ENCODE results near the gene PODN.

PODN gene

DNA sequence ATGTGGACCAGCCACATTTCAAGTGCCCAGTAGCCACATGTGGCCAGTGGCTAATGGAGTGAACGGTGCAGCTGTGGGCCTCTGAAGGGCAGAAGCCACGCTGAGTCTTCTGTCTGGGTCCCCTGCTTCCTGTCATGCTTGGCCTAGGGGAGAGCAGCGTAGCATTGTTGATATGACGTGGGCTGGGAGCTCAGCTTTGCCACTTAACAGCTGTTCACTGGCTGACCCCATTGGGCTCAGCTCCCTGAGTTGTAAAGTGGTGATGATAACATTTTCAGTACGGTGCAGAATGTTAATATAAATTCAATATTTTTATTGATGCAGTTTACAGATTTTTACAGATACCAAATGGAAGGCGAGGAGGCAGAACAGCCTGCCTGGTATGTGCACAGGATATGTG, 4.5 kb downstream of the PODN start:
- no peak overlapping the region for H3K4me3 ChIP-seq (ENCODE audit: low read depth, low read length)
- no peak for DNase-seq
- TF ChIP-seq, protein P1, sequence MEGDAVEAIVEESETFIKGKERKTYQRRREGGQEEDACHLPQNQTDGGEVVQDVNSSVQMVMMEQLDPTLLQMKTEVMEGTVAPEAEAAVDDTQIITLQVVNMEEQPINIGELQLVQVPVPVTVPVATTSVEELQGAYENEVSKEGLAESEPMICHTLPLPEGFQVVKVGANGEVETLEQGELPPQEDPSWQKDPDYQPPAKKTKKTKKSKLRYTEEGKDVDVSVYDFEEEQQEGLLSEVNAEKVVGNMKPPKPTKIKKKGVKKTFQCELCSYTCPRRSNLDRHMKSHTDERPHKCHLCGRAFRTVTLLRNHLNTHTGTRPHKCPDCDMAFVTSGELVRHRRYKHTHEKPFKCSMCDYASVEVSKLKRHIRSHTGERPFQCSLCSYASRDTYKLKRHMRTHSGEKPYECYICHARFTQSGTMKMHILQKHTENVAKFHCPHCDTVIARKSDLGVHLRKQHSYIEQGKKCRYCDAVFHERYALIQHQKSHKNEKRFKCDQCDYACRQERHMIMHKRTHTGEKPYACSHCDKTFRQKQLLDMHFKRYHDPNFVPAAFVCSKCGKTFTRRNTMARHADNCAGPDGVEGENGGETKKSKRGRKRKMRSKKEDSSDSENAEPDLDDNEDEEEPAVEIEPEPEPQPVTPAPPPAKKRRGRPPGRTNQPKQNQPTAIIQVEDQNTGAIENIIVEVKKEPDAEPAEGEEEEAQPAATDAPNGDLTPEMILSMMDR (IDR thresholded peaks at IDR 0.05; ENCODE audit: low read depth, low read length) = no peak
- H3K9me3 ChIP-seq = no peaks in the 10 kb centered on the region
- no peaks in the 10 kb centered on the region for H3K27me3 ChIP-seq
- H3K36me3 ChIP-seq = no peaks in the 10 kb centered on the region
- H3K4me1 ChIP-seq = no peaks in the 10 kb centered on the region

- no peaks in the 10 kb centered on the region for H3K4me1 ChIP-seq
- no peaks in the 10 kb centered on the region for H3K27me3 ChIP-seq
- DNase-seq = no peak
Observed at GRCh38 chr1:53066891-53067738, 5.1 kb downstream of the PODN start.

DNA sequence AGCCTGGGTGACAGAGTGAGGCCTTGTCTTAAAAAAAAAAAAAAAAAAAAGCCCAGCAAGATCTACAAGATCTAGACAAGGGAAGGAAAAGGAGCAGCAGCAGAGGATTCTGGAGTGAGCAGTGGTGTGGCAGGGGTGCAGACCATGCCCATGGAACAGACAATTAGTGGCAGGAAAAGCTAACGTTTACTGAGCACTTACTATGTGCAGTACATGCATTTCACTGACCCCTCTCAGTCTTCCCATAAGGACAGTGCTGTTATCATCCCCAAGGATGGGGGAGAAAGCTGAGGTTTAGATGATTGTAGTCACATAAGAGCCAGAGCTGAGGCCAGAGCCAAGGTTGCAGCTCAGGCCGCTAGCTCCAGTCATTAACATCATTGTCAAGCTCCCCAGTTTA, 5.9 kb downstream of the PODN start:
- no peaks in the 10 kb centered on the region for H3K9me3 ChIP-seq
- no peak overlapping the region for H3K4me3 ChIP-seq (ENCODE audit: low read depth, low read length)
- TF ChIP-seq, protein P1 (IDR thresholded peaks at IDR 0.05; ENCODE audit: low read depth, low read length) = no peak
- no peaks in the 10 kb centered on the region for H3K27me3 ChIP-seq
- DNase-seq = no peak
- no peaks in the 10 kb centered on the region for H3K36me3 ChIP-seq
- no peaks in the 10 kb centered on the region for H3K4me1 ChIP-seq

More at GRCh38 chr1:53066891-53067738, 5.1 kb downstream of the PODN start:
- no peaks in the 10 kb centered on the region for H3K9me3 ChIP-seq
- no peaks in the 10 kb centered on the region for H3K36me3 ChIP-seq
- no peak overlapping the region for H3K4me3 ChIP-seq (ENCODE audit: low read depth, low read length)
- TF ChIP-seq, protein P1 (IDR thresholded peaks at IDR 0.05; ENCODE audit: low read depth, low read length) = no peak

GRCh38 chr1:53068314-53069099, 6.5 kb downstream of the PODN start:
- Histone ChIP-seq H3K27me3 (no peaks in the 10 kb centered on the region), H3K36me3 (no peaks in the 10 kb centered on the region), H3K4me1 (no peaks in the 10 kb centered on the region), H3K4me3 (ENCODE audit: low read depth, low read length) (no peak overlapping the region), H3K9me3 (no peaks in the 10 kb centered on the region)
- TF ChIP-seq, protein P1 (IDR thresholded peaks at IDR 0.05; ENCODE audit: low read depth, low read length) = no peak
- DNase-seq = no peak

GRCh38 chr1:53069265-53069662, 7.3 kb downstream of the PODN start:
- H3K9me3 ChIP-seq = no peaks in the 10 kb centered on the region

More at GRCh38 chr1:53069265-53069662, 7.3 kb downstream of the PODN start:
- Histone ChIP-seq H3K27me3 (no peaks in the 10 kb centered on the region), H3K4me1 (no peaks in the 10 kb centered on the region), H3K36me3 (no peaks in the 10 kb centered on the region), H3K4me3 (ENCODE audit: low read depth, low read length) (no peak overlapping the region)
- TF ChIP-seq, protein P1 (IDR thresholded peaks at IDR 0.05; ENCODE audit: low read depth, low read length) = no peak
- no peak for DNase-seq
